ELR (cell line): ENCODE measurements around the gene ARHGAP4.

ENCODE experiments used
- DNase-seq: peaks from one replicate; pipeline ENCODE4 v3.0.0-alpha.2; 2015; ENCODE audit warnings: low read depth

The ARHGAP4 gene

GRCh38 chrX:153945956-153946943, 20.2 kb upstream of the ARHGAP4 start:
- no peak for DNase-seq

DNA sequence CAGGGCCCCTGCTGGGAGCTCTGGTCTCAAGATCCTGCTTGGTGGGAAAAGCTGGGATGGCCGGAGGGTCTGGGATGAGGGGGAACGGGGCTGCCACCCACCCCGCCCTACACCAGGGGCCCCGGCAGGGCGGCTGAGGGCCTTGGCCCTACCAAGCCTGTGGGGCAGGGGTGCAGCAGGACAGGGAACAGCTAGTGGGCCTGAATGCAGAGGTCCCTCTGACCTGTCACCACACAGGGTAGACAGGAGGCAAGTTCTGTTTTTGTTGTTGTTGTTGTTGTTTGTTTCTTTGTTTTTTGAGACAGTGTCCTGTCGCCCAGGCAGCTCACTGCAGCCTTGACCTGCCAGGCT, 18.7 kb upstream of the ARHGAP4 start:
- DNase-seq = no peak

GRCh38 chrX:153944140-153944799, 18.2 kb upstream of the ARHGAP4 start, which contains the start of gene RENBP:
RENBP (minus strand) TSS chrX:153944643; CDS start chrX:153944610, 33 bp downstream.
- DNase-seq = no peak

DNA sequence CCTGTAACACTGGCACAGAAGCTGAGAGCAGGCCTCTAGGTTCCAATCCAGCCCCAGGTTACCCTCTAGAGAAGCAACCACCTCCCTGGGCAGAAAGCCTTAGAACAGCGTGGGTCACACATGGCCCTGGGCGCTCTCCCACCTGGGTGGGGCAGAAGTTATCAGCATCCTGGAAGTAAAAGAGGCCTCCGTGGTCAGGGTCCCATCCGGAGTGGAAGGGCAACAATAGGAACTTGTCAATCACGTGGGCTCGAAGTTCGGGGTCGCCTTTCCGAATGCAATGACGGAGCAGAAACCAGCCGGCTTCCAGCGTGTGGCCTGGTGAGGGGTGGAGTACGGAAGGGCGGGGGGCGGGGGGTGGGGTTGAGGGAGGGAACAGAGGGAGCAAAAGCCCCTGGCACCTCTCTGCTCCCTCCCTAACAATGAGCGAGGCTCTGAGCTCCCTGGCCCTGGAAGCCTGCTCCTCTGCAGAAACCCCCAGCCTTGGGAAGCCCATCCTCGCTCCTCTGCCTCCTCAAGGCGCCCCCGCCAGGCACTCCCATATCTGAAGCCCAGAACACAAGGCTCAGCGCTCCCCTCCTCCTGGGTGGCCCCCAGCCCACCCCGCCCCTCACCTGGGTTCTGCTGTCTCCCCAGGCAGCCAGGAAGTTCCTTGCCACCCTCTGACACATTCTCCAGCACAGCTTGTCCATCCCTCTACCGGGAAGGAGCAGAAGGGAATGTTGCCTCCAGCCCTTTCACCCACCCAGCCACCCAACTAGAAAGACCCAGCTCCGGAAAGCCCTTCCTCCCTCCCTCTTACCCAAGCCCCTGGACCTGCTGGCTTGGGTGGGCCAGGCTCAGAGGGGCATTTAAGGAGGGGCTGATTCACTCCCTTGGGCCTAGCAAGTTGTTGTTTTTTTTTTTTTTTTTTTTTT, 15.5 kb upstream of the ARHGAP4 start:
- no peak for DNase-seq

DNA sequence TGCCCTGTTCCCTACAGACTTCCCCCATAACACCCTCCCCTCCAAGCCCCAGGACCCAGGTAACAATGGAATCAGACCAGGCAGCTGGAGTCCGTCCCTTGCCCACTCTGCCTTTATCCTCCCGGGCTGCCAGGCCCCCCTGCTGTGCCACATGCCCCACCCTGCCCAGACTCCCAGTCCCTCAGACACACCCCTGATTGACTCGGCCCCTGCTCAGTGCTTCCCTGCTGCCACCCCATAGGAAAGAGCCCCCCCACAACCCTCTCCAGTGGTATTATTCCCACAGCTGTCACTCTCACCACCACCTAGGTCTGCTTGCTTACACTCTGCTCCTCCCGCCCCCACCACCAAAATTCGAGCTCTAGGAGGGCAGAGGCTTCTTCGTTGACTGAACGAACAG, 13.5 kb upstream of the ARHGAP4 start:
- DNase-seq = no peak

DNA sequence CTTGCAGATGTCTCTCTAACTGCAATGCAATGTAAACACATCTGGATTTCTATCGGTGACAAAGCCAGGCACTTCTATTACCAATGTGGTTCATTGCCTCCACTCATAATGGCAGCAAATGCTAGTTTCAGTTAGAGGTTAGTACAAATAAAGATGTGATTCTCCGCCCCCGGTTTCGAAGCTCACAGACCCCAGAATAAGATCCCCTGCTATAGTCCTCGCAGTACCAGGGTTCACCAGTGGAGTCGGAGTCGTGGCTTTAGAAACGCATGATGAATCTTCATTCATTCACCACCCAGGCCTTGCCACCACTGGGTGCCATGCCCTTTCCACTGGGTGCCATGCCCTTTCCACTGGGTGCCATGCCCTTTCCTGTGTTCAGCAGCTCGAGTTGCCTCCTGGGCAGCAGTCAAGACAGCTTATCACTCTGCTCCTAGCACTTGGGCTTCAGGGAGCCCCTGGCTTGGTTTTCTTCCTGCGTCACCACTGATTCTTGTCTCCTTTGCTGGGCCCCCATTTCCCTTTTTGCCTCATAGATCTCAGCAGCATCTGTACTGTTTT, 12.2 kb upstream of the ARHGAP4 start:
- DNase-seq = no peak

GRCh38 chrX:153937056-153937455, 11.0 kb upstream of the ARHGAP4 start:
- DNase-seq = no peak

DNA sequence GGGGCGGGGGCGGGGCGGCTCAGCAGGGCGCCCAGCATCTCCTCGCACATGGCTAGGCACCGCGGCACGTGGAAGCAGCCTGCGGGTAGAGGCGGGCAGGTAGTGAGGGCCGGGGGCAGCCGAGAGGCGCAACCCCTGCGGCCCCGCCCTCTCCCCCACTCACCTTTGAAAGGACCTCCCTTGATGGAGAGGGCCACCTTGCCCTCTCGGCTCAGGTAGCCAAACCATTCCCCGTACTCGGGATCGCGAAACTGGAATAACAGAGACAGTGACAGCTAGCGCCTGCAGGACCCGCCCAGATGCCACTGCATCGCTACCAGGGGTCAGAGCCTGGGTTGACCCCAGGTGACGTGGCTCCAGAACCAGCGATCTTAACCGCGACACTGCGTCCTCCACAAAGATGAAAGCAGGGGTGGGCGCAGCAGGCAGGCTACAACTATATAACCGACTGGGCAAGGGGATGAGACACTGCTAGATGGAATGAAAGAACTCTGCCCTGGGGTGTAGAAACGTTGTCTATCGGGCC, 9.3 kb upstream of the ARHGAP4 start:
- no peak for DNase-seq

- peak; percentile 79 for DNase-seq
These were observed 8.8 kb upstream of the ARHGAP4 start, which contains the start of gene NAA10 for GRCh38 chrX:153934762-153935325. NAA10 (minus strand) TSS chrX:153935037; CDS start chrX:153934904, 133 bp downstream.

DNA sequence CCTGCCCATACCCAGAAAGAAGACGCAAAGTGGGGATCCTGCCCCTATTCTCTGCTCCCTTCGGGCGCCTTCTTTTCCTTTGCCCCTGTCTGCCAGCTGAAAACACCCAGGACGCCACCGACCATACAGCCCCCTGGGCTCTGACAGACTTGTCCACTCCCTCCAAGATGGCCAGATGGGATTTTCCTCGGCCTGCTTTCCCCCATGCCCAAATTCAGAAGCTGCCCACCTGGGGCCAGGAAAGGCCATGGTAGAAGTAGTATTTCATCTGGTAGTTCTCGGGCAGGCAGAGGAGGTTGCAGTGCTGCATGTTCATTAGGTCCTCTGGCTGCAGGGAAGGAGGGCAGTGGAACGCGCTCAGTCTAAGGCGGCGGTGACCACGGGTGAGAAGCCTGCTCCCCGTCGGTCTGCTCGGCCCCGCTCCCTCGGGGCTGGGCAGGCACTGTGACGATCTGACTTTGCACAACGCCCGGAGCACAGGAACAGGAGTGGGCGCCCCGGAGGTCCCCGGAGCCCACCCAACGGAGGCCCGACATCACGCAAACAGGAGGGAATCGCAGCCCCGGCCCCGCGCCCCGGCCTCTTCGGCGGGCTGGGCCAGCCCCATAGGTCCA, 8.2 kb upstream of the ARHGAP4 start:
- DNase-seq = no peak

GRCh38 chrX:153933748-153934147, 7.7 kb upstream of the ARHGAP4 start:
- peak; percentile 63 for DNase-seq

DNA sequence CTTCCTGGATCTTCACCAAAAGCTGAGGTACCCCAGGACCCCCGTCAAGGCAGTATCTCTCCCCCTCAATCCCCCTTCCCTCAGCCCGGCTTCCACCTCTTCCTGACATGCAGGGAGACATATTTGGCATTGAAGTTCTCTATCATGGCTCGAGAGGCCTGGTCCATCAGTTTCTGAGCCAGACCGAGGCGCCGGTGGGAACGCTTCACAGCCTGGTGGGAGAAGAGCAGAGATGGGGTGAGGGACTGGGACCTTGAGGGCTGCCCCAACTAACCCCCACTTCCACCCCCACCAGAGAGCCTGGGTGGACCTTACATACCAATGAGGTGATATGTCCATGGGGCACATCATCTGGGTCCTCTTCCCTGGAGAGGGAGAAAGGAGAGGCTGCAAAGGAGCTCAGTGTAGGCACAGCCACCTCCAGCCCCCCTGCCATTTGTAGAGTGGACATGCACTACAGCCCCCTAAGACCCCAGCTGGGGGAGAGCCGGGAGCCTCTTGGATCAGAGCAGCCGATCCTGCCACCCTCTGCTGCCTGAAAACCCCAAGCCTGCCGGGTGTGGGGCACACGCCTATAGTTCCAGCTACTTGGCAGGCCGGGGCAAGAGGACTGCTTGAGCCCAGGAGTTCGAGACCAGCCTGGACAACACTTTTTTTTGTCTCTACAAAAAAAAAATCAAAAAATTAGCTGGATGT, 6.3 kb upstream of the ARHGAP4 start:
- no peak for DNase-seq

- no peak for DNase-seq
These were observed 5.7 kb upstream of the ARHGAP4 start for GRCh38 chrX:153931748-153932147.

DNA sequence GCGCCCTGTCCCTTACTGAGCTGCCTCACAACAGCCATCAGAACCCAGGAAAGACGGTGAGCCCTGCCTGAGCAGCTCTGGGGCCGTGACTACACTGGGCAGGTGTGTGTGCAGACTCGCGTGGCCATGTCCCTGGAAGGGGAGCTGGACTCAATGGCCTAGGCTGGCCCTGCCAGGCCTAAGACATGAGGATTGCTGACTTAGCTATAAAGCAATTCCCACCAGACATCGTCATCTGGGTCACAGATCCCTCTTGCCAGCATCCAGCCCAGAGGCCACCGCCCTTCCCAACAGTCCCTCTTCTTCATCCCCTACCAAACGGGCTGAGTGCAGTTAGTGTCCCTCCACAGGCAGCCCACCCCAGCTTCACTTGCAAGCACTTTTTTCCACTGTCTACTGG, 5.1 kb upstream of the ARHGAP4 start:
- no peak for DNase-seq

GRCh38 chrX:153930011-153930910, 4.2 kb upstream of the ARHGAP4 start:
- DNase-seq = no peak

DNA sequence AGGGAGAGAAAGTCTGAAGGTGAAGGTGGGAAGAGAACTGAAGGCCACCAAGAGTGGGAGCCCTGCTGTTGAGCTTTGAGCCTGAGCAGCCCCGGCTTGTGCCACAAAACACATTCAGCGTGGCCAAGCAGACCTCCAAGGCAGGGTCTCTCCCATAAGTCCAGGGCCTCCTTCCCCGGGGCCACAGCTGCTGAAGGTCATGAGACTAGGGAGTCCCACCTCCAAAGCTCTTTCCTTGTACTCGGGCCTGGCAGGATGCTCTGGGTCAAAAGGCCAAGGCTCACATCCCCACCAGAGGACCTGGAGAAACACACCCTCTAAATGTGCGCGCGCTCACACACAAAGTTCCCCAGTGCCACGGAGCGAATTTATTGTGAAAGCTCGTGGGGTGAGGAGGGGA, 3.5 kb upstream of the ARHGAP4 start:
- DNase-seq = no peak

GRCh38 chrX:153928846-153929245, 2.8 kb upstream of the ARHGAP4 start:
- DNase-seq = no peak

GRCh38 chrX:153927922-153928760, 2.1 kb upstream of the ARHGAP4 start:
- DNase-seq = peak; percentile 96
